ENCODE data around the gene CACNA1H.

DNA sequence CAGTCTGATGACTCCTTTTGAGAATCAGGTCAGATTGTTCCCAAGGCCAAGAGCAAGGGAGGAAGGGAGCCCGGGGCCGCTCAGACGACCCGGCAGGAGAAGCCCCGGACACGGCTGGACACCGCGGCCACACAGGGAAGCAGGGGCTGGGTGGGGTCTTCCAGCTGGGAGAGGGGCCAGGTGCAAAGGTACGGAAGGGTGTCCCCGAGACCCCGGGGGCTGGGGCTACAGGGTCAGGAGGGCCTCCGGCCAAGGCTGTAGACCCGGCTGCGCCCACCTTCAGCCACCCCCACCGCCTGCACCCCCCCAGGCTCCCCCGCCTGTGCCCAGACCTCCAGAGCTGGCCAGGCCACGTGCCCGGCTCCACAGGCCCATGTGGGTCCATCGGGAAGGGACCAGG lies 35.0 kb upstream of the CACNA1H start:
- TF ChIP-seq POLR2A (IDR thresholded peaks at IDR 0.05; ENCODE audit: control extremely low read depth in 1 of 2, low read depth in 2 of 2, low read length in 2 of 2) = no peak
- TF ChIP-seq, protein P1, sequence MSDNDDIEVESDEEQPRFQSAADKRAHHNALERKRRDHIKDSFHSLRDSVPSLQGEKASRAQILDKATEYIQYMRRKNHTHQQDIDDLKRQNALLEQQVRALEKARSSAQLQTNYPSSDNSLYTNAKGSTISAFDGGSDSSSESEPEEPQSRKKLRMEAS (IDR thresholded peaks at IDR 0.05) = no peak
- no peak for TF ChIP-seq BRCA1 (IDR thresholded peaks at IDR 0.05; ENCODE audit: low read depth, low read length)
- TF ChIP-seq EGR1 (IDR thresholded peaks at IDR 0.05; ENCODE audit: borderline replicate concordance, low read depth, low read length) = no peak
- TF ChIP-seq, protein P2, sequence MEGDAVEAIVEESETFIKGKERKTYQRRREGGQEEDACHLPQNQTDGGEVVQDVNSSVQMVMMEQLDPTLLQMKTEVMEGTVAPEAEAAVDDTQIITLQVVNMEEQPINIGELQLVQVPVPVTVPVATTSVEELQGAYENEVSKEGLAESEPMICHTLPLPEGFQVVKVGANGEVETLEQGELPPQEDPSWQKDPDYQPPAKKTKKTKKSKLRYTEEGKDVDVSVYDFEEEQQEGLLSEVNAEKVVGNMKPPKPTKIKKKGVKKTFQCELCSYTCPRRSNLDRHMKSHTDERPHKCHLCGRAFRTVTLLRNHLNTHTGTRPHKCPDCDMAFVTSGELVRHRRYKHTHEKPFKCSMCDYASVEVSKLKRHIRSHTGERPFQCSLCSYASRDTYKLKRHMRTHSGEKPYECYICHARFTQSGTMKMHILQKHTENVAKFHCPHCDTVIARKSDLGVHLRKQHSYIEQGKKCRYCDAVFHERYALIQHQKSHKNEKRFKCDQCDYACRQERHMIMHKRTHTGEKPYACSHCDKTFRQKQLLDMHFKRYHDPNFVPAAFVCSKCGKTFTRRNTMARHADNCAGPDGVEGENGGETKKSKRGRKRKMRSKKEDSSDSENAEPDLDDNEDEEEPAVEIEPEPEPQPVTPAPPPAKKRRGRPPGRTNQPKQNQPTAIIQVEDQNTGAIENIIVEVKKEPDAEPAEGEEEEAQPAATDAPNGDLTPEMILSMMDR (IDR thresholded peaks at IDR 0.05; ENCODE audit: control extremely low read depth in 1 of 3, insufficient read depth in 1 of 3, low read depth in 1 of 3, low read length in 3 of 3) = no peak
